HEK293T (cell line): ENCODE results near the gene DPP7.

Source experiments
- BHLHE40 ChIP-seq: fragments of 450-650 bp; IDR thresholded peaks from 2 replicates; pipeline ENCODE4 v1.6.1; 2016; ENCODE audit warnings: mild to moderate bottlenecking, moderate library complexity, borderline replicate concordance
- CTBP1 ChIP-seq: fragments of 450-650 bp; IDR thresholded peaks from 2 replicates; pipeline ENCODE4 v1.6.1; 2016; ENCODE audit warnings: borderline replicate concordance
- ELF4 ChIP-seq: fragments of 450-650 bp; IDR thresholded peaks from 2 replicates; pipeline ENCODE4 v1.6.1; 2017; ENCODE audit warnings: antibody characterized with exemption
- FOXA1 ChIP-seq: fragments of 450-650 bp; IDR thresholded peaks from 2 replicates; pipeline ENCODE4 v1.6.1; 2016; ENCODE audit warnings: mild to moderate bottlenecking
- FOXK2 ChIP-seq: fragments of 450-650 bp; IDR thresholded peaks from 2 replicates; pipeline ENCODE4 v1.6.1; 2016; ENCODE audit warnings: mild to moderate bottlenecking
- FOXM1 ChIP-seq: fragments of 450-650 bp; IDR thresholded peaks from 2 replicates; pipeline ENCODE4 v1.6.1; 2017; ENCODE audit warnings: mild to moderate bottlenecking, borderline replicate concordance
- HDGF ChIP-seq: fragments of 450-650 bp; IDR thresholded peaks from 2 replicates; pipeline ENCODE4 v1.6.1; 2017; ENCODE audit warnings: antibody characterized with exemption, borderline replicate concordance
- NFRKB ChIP-seq: fragments of 450-650 bp; IDR thresholded peaks from 2 replicates; pipeline ENCODE4 v1.6.1; 2016; ENCODE audit warnings: mild to moderate bottlenecking, moderate library complexity
- SP1 ChIP-seq: fragments of 450-650 bp; IDR thresholded peaks from 2 replicates; pipeline ENCODE4 v1.6.1; 2017
- SUZ12 ChIP-seq: fragments of 450-650 bp; IDR thresholded peaks from 2 replicates; pipeline ENCODE4 v1.6.1; 2016; ENCODE audit warnings: mild to moderate bottlenecking
- TARDBP ChIP-seq: fragments of 450-650 bp; IDR thresholded peaks from 2 replicates; pipeline ENCODE4 v1.6.1; 2016
- ZNF384 ChIP-seq: fragments of 450-650 bp; IDR thresholded peaks from 2 replicates; pipeline ENCODE4 v1.6.1; 2016
- TF ChIP-seq, protein P1 (sequence below): fragments of 450-650 bp; IDR thresholded peaks from 2 replicates; pipeline ENCODE4 v1.6.1; 2016

DNA sequence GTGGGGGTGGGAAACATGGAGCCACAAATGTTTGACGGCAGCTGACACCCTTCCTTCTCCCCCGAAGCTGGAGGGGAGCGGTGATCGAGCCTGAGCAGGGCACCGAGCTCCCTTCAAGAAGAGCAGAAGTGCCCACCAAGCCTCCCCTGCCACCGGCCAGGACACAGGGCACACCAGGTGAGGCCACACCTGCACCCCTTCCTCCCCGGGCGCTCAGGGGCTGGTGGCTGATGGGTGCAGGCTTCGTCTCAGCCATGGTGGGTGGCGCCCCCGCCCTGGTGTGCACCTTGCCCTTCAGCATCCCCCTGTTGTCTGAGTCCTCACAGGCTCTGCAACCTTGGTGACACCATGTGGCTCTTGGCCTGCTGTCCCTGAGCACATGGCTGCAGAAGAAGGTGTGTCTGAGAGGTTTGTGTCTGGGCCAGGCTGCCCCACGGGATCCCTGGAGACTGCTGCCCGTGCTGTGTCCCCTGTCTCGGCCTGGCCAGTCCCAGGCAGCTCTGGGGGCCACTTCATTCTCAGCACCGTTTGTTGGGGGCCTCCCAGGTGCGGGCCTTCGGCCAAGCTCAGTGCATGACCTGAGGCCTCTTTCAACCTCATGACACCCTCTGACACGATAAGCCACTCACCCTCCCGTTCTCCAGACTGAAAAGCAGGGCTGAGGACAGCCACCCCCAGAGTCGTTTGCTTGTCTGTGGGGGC is 16.6 kb downstream of the DPP7 start:
- no peak for TF ChIP-seq HDGF
- TF ChIP-seq FOXK2, result no peak
- TF ChIP-seq SP1, result no peak
- no peak for TF ChIP-seq SUZ12
- TF ChIP-seq, protein P1, sequence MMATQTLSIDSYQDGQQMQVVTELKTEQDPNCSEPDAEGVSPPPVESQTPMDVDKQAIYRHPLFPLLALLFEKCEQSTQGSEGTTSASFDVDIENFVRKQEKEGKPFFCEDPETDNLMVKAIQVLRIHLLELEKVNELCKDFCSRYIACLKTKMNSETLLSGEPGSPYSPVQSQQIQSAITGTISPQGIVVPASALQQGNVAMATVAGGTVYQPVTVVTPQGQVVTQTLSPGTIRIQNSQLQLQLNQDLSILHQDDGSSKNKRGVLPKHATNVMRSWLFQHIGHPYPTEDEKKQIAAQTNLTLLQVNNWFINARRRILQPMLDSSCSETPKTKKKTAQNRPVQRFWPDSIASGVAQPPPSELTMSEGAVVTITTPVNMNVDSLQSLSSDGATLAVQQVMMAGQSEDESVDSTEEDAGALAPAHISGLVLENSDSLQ, result no peak
- TF ChIP-seq FOXA1, result no peak
- TF ChIP-seq BHLHE40, result no peak
- TF ChIP-seq NFRKB, result no peak
- no peak for TF ChIP-seq CTBP1
- no peak for TF ChIP-seq ZNF384
- no peak for TF ChIP-seq ELF4
- no peak for TF ChIP-seq TARDBP
- no peak for TF ChIP-seq FOXM1
